C1 segment of cervical spinal cord (tissue), 14 donors: ENCODE results near the gene MAML2.
A peak's percentile ranks its signal among the peaks of the same experiment; 100 is the strongest.

ENCODE experiments used
- DNase-seq, 14 donors: peaks; one replicate each; lab custom pipeline; 2025; lab: John Stamatoyannopoulos, UW

Gene MAML2

DNA sequence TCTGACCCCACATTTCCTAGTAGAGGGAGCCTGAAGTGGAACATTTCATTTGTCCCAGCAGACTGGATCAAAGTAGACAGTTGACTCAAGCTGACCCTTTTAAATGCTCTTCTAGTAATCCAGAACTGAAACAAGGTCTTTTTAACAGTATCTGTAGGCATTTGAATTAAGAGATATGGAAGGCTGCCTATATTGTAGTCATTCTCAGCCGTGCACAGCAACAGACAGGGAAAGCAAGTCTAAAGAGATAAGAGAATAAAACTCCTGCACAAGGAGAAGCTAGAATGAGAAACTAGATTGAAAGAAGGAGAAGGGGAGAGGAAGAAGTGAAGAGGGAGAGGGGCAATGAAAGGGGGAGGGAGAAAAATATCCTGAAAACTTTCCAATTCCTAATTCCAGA lies 238.5 kb downstream of the MAML2 start:
- no peak for DNase-seq

DNA sequence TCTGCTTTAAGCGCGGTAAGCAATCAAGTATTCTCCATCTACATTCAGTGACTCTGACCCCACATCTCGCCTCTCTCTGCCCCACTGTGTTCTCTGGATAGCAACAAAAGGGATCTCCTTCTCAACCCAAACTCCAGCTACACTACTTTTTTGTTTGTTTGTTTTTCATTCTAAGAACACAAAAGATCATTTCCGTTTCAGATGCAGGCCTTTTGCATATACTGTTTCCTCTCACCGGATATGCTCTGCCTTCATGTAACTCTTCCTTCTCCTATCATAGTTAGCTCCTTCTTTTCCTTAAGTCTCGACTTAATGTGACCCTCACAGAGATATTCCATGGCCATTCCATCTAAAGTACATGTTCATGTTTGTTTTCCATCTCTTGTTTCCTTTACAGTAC lies 239.3 kb downstream of the MAML2 start:
- no peak for DNase-seq

DNA sequence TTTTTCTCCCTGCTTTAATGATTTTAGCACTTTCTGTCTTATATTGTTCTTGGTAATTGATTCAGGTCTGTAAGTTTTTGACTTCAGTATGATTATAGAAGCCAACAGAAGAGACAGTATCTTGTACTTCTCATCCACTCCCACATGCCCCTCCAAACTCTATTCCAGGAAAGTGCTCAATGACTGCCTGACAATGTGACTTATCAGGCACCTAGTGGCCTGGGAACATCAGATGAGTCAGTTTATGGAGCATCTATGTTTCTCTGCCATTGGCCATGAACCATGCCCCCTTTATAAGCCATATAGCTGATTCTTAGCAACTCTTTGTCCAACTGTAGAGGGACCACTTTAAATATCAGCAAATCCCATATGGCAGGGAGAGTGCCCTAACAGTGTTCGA lies 239.9 kb downstream of the MAML2 start:
- no peak for DNase-seq

DNA sequence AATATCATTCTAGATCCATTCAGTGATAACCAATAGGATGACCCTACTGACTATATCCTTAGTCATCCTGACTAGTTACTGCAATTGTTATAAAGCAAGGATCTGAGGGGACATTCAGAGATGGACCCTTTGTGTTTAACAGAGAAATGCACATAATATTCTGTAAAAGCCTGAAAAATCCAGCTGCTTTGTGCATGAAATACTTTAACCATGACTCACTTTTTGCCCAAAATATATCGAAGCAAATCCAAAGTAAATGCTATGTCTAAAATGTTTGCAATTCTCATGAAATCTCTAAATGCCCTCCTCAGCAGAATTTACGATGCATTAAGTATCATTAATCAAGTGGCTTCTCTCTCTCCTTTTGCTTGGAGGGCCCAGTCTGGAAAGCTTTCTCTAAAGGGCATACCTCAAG lies 240.3 kb downstream of the MAML2 start:
- no peak for DNase-seq

DNA sequence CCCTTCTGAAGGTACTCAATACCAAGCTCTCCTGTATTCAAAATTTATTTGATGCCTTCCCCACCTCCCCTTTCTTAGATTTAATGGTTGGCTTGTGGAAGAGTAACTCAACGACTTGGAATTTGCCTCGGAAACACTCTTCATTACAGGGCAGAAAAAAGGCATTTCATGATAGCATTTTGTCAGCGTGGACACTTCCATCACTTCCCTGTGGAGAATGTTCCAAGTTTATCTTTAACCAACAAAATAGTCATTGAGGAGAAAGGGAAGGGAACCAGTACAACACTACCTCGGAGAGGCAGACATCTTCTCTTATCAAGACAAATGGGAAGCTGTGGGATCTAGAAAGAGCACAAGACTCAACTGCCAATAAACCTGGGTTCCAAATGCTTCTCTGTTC lies 241.8 kb downstream of the MAML2 start:
- DNase-seq, result no peak

DNA sequence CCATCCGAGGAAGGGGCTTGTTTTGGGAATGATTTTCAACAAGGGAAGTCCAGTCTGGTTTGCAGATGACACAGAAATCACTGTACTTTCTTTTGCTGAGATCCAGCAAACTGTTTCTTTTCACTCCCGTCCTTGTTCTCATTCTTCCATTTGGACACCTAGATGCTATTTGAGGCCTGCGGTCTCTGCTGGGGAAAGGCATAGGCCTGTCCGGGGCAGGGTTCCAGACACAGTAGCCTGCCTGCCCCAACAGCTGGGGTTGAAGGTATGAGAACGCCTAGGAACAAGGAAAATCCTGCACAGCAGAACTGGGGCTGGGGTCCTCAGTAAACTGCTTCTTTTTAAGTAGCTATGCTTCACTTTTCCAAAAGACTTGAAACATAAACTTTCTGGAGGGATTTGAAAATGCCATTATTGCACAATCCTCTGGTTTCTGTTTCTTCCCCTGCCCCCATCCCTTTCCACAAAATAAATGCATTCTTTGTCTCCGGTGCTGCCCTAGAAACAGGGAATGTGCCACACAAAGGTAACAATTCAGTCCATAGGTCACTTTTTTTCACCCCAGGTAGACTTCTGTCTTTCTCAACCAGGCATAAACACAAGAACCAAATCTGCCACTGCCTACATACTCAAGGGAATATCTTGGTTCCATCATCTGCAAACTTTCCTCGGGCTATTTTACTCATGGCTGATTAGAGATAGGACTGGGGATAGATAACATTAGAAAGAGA lies 244.3 kb downstream of the MAML2 start:
- no peak for DNase-seq

DNA sequence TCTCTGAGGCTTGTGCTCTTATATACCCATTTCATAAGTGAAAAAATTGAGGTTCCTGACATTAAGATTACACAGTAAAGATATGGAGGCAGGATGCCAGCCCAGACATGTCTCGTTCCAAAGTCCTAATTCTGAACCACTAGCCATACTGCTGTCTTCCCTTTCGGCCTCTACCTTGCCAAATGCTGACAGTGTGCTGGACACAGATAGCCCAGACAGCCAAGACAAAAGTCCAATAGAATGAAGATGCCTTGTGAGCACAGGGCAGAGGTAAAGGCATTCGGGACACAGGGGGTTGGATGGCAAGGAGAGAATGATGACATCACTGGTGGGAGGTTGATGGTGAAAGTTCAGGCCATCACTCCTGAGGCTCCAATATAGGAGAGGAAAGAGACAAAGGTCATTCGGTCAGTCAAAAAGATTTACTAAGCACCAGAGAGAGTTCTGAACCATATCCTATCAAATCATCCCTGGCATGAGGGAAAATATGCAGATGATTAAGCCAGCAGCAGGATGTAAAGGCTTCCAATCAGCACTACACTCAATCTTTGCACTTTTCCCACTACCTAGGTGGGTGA lies 245.1 kb downstream of the MAML2 start:
- DNase-seq, result peak in 1 of 14 donors; percentile 18

DNA sequence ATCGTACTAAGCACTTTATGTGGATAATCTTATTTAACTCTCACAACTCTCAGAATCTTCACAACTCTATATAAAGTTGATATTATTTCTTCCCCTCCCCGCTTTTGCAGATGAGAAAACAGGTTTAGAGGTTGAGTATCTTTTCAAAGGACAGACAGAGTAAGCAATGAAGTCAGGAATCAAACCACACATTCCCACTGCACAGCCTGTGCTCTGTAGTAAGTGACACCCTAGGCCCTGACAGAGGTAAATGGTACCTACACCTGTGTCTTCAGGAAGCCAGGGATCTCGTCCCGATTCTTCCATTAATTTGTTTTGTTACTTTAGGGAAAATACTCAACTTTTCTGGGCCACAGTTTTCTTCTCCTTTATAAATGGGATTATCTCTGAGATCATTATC lies 246.6 kb downstream of the MAML2 start:
- no peak for DNase-seq

DNA sequence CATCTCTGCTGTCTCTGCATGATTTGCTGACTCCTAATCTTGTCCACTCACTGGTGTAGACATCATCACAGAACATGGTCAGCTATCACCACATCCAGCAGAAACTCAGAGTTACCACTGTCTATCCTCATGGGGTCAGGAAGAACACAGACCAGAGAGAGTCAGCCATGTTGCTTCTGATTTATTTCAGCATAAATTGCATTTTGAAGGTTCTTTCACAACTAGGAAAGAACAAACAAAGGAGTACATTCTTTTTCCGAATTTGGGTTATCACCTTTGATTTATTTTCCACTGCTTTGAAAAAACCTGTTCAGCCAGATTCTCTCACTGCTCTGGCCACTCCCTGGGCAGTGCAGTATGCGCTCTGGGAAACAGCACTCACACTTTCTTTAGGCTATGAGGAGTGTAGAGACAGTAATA lies 247.1 kb downstream of the MAML2 start:
- DNase-seq, result no peak

DNA sequence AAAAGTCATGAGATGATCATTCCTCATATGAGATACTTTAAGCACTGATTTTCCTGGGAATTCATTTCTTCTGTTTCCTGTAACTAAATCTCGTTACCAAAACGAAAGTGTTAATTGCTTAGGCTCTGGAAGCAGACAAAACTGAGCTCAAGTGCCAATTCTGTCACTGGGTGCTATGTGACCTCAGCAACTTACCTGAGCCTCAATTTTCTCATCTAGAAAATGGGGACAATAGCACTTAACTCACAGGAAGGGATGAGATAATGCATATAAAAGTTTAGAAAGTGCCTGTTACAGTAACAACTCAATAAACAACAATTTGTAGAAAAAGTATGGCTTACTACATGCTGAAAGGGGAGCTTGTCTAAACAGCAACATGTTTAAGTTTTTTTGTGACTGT lies 248.8 kb downstream of the MAML2 start:
- no peak for DNase-seq

DNA sequence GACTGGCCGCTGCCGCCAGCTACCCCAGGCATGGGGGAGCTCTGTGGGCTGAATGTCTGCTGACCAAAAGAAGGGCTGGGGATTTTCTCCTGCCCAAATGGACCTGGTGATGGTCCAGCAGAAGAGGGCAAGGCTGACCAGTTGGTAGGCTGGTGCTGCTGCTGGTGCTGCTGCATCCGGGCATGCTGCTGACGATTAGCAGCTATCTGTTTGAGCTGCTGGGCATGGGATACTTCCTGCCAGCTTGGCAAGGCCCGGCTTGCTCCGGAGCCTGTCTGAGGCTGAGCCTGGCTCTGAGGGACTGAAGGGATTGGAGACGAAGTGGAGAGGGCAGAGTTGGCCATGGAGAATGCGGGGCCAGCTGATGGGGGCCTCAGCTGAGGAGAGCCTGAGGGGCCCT lies 250.5 kb downstream of the MAML2 start:
- DNase-seq, result no peak

DNA sequence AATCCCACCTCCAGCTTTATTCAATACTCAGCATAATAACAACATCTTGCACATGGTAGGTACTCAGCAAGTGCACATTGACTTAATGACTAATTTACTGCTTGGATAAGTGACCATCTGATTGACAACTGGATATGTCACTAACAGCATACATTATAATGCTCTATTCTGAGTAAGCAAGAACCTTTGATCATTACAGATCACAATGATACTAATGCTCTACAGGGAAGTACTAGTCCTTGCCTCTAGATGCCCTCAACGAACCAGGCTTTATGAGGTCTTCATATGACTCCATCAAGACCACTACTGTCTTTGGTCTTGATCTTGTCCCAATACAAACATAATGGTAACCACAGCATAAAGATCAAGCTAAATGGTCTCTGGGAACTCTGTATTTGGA lies 251.5 kb downstream of the MAML2 start:
- DNase-seq, result no peak

DNA sequence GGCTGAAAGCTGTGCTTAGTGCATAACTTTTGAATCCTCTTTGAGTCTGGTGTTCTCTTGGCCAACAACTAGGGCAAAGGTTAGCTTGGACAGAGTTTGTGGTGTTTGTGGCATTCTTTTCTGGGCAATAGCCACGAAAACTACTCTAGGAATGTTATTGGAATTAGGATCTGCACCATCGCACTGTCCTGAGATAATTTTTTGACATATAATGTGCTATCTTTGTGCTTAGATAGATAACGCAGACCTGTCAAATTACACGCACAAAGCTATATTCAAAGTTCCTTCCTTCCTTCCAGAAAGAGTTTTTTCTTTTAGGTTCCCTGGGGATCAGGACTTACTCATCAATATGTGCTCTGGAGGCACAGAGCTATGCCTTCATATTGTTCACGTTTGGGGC lies 252.3 kb downstream of the MAML2 start:
- DNase-seq, result no peak

DNA sequence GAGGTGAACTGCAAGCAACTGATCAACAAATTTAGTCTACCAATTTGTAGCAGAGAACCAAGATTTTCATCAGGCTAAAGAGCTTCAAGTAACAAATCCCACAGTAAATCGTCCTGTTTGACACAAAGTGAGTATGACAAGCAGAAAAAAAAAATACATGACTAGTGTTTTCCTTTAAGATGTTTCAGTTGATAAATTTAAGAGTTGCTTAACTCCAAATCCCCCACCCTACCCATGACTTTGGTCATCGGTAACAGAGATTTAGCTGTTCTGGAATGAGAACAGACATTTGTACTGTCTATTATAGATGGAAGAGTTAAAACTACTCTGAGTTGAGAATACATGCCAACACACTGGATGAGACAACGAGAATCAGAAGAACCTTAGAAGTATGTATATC lies 254.1 kb downstream of the MAML2 start:
- DNase-seq, result no peak

DNA sequence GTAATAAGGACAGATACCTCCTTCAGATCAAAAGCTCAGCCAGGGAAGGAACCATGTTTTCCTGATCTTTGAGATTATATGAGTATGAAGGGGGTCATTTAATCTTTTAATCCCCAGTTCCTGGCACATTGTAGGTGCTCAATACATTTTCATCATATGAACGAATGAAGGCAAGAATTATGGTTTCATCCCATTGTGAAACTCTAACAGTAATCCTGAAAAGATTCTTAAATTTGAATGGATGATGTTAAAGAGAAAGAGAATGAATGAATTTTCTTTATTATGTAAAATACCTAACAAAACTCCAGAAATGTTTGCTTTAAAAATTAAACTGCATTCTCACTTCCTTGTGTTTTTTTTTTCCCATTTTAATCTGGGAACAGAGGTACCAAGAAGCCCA lies 256.9 kb downstream of the MAML2 start:
- DNase-seq, result no peak

DNA sequence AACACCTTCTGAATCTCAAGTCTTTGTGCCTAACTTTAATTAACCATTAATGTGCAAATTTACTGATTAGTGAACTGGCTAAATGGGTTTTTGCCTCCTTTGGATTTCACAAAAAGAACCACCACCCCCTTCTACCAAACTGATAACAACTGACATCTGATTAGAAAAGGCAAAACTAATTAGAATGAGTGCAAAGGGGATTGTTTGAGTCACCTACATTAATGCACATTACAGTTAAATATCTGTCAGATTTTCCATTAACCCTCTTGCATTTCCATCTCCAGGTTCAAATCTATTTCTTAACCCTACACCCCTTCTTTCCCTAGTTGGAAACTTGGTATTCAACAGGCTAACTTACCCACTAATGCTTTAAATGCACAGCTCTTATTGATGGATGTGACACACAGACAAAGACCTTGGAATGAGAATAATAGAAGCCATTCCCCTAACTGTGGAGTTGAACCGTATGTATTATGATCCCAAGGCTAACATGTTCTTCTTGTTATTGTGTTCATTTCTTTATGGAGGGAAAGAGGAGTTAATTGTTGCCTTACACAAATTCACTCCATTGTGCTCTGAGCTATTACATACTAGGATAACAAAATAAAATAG lies 257.6 kb downstream of the MAML2 start:
- DNase-seq, result no peak

DNA sequence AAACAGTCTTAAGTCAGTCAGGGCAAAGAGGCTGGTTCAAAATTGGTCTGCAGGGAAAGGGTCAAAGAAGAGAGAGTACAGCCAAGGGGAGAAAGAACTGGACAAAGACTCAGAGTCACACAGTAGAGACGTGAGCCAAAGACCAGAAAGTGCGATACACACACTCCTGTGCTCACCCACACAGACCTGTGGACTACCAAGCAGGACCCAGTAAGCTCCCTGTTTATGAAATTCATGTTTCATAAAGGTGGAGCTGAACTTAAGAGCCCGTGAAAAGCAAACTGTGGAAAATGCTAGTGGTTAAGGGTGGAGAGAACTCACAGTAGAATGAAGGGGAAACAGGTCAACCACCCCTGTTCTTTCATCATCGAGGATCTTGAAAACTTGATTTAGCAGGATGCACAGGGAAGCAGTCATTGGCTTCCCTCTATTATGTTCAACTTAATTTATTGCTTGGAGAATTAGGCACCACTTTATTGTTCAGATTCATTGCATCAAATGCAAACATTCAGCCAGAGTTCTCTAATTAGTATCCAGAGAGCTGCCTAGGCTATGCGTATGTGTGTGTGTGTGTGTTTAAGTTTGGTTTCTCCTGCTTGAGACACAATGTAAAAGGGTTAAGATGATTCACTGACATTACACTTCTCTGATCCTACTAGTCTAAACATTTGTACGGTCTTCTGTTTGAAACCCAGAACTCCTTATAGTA lies 258.2 kb downstream of the MAML2 start:
- no peak for DNase-seq

DNA sequence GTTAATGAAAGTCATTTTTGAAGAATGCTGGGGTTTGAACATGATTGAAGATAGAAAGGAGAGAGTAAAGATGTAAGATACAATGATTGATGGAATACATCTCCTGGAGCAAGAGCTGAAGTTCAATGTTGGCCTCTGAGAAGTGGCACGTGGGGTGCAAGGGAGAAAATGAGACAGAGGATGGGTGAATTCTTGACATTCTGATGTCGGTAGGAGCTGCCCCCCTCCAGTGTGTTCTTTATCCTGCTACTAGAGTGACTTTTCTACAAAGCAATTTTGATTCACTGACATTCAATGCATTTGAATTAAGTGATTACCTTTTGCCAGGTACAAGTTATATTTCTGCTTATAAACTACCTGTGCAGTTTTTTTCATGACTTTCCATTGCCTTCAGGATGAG lies 260.1 kb downstream of the MAML2 start:
- DNase-seq, result no peak

DNA sequence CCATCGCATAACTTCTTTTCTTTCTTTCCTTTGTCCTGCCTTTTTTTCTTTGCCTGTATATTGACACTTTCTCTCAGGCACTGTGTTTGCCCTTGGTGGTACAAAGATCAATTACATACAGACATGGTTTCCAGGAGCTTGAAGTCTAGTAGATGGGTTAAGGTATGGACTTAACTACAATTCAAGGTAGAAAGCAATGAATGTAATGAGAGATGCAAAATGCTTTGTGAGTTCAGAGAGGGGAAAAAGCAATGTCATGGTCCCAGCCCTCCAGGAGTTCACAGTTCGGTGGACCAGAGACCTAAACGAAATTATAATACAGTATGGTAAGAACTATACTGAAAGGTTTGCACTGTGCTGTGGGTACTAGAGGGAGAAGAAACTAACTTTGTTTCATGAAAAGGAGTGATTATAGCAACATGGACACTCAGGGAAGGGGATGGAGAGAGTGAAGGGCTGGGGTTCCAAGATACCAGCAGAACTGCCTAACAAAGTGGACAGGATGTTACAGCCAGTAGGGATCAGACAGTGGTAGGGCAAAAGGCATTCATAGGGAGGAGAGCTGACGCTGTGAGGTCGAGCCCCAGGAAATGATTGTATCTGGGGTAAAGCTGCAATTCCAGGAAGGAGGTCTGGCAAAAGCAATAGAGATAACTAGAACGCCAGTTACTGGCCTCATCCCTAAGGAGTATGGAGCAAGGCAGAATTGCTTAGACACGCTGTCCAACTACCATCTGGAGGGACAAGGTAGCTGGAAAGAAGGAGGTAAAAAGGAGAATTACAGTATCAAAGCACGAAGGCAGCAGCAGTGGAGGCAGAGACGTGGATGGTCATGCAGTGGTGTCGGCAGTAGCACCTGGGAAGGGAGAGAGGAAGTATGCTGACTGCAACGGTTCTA lies 260.7 kb downstream of the MAML2 start:
- no peak for DNase-seq

DNA sequence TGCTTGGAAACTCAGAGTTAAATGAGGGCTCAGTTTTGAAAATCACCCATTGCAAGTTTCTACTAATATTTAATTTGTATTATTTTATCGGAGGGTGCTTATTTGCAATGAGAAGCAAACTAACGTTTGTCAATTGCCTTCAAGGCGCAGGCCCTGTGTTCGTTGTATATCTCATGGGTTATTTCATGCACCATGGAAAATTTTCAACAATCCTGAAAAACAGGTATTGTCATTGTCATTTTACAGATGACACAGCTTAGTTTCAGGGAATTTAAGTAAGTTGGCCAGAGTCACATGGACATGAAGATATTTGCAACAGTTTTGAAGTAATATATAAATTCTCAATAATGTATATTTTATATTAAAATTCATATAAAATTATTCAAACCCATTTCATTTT lies 261.4 kb downstream of the MAML2 start:
- no peak for DNase-seq

DNA sequence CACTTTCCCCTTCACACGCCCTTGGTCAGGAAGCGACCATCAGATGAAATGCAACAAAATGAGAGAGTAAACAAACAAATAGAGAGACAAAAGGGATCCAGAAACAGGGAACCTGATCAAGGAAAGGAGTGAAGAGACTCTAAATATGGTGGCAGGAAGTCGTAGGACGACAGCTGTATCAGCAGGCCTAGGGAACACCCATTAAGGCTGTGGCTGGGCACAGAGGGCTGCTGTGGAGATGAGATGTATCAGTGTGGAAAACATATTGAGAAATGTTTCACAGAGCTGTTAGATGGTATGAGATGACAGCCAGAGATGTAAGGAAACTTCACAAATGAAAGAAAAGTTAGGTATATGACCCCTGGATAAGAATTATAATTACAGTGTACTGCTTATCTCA lies 263.3 kb downstream of the MAML2 start:
- DNase-seq, result no peak

DNA sequence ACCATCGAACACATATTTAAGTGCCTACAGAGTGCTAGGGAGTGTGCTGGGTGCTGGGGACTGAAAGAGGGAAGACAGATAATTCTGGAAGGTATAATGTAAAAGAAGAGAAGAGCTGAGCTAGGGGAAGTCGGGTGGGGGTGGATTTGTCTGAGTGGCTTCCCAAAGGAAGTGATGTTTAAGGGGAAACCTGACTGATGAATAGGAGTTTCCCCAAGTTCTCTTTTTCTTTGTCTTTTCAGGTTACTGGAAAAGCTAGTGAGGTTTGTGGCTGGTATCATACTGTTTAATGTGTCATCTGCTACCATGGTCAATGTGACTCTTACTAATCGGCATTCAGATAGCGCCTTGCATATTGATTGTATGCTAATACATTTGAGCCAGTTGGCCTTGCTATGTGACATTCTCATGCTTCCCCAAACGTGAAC lies 267.4 kb downstream of the MAML2 start:
- no peak for DNase-seq
